ENCODE measurements around the gene ZBP1.

ZBP1 gene

DNA sequence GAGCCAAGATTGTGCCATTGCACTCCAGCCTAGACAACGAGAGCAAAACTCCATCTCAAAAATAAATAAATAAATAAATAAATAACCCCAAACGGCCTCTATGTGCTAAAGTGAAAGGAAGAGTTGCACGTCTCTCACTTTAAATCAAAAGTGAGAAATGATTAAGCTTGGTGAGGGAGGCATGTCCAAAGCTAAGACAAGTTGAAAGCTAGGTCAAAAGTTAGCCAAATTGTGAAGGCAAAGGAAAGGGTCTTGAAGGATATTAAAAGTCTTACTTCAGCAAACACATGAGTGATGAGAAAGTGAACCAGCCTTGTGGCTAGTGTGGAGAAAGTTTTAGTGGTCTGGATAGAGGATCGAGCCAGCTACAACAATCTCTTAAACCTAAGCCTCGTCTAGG is 14.3 kb downstream of the ZBP1 start:
- no peak overlapping the region for H3K4me3 ChIP-seq (ENCODE audit: low read length)
- H4K20me1 ChIP-seq (ENCODE audit: insufficient read depth, low read length), result no peaks in the 10 kb centered on the region
- H3K27ac ChIP-seq (ENCODE audit: low read length), result no peak overlapping the region
- H2AFZ ChIP-seq (ENCODE audit: low read length), result no peak overlapping the region
- no peaks in the 10 kb centered on the region for H3K27me3 ChIP-seq (replicated peaks; ENCODE audit: insufficient read depth, low read length)
- H3K9ac ChIP-seq (ENCODE audit: low read length), result no peak overlapping the region
- no peaks in the 10 kb centered on the region for H3K79me2 ChIP-seq (ENCODE audit: low read length)
- peaks cover 7% of the 10 kb centered on the region; the same call in 1 of the 2 replicates for H3K36me3 ChIP-seq (replicated peaks; ENCODE audit: insufficient read depth, low read length)
- no peaks in the 10 kb centered on the region for H3K4me1 ChIP-seq (ENCODE audit: low read length)
- no peaks in the 10 kb centered on the region for H3K9me3 ChIP-seq (replicated peaks; ENCODE audit: insufficient read depth, low read length)
- no peak overlapping the region for H3K4me2 ChIP-seq (ENCODE audit: low read depth, low read length)
- no peak for DNase-seq
- H3F3A ChIP-seq (ENCODE audit: insufficient read depth, low read length), result no peaks in the 10 kb centered on the region
- H3K9me2 ChIP-seq (replicated peaks; ENCODE audit: insufficient read depth, low read length), result no peaks in the 10 kb centered on the region
- TF ChIP-seq EZH2 (optimal IDR thresholded peaks at IDR 0.05; ENCODE audit: low read depth, low read length), result no peak
- TF ChIP-seq EZH2phosphoT487 (IDR thresholded peaks at IDR 0.05; ENCODE audit: low read length), result no peak
- TF ChIP-seq, protein P1, sequence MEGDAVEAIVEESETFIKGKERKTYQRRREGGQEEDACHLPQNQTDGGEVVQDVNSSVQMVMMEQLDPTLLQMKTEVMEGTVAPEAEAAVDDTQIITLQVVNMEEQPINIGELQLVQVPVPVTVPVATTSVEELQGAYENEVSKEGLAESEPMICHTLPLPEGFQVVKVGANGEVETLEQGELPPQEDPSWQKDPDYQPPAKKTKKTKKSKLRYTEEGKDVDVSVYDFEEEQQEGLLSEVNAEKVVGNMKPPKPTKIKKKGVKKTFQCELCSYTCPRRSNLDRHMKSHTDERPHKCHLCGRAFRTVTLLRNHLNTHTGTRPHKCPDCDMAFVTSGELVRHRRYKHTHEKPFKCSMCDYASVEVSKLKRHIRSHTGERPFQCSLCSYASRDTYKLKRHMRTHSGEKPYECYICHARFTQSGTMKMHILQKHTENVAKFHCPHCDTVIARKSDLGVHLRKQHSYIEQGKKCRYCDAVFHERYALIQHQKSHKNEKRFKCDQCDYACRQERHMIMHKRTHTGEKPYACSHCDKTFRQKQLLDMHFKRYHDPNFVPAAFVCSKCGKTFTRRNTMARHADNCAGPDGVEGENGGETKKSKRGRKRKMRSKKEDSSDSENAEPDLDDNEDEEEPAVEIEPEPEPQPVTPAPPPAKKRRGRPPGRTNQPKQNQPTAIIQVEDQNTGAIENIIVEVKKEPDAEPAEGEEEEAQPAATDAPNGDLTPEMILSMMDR (IDR thresholded peaks at IDR 0.05; ENCODE audit: low read length), result no peak

DNA sequence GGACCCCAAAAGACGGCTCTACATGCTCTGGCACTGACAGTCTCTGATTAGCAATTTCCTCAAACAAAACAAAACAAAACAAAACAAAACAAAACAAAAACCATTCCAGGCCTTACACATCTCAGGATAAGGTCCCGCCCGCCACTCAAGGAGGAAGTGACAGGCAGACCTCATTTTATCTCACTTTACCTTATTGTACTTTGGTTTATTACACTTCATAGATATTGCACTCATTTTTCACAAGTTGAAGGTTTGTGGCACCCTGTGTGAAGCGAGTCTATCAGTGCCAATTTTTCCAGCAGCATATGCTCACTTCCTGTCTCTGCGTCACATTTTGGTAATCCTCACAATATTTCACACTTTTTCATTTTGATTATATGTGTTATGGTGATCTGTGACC is 15.2 kb downstream of the ZBP1 start:
- H3K4me1 ChIP-seq (ENCODE audit: low read length), result no peaks in the 10 kb centered on the region
- no peaks in the 10 kb centered on the region for H4K20me1 ChIP-seq (ENCODE audit: insufficient read depth, low read length)
- no peak for DNase-seq

DNA sequence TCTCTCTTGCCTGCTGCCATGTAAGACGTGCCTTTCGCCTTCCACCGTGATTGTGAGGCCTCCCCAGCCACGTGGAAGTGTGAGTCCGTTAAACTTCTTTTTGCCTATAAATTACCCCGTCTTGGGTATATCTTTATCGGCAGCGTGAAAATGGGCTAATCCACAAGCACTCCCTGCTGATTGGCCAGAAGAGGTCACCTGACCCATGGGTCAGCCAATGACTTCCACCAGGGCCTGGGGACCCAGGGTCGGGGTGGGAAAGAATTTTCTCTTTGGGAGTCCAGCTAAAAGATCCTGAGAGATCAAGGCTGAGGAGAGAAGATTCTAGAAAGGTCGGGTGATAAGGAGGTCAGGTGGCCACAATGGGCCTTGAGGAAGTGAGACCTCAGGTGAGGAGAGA is 17.1 kb downstream of the ZBP1 start:
- Histone ChIP-seq H3K27me3 (replicated peaks; ENCODE audit: insufficient read depth, low read length) (no peaks in the 10 kb centered on the region), H3F3A (ENCODE audit: insufficient read depth, low read length) (no peaks in the 10 kb centered on the region), H3K4me3 (ENCODE audit: low read length) (no peak overlapping the region), H3K36me3 (replicated peaks; ENCODE audit: insufficient read depth, low read length) (peaks cover 7% of the 10 kb centered on the region; the same call in 1 of the 2 replicates), H3K9ac (ENCODE audit: low read length) (no peak overlapping the region), H2AFZ (ENCODE audit: low read length) (no peak overlapping the region), H3K79me2 (ENCODE audit: low read length) (no peaks in the 10 kb centered on the region), H3K27ac (ENCODE audit: low read length) (no peak overlapping the region), H3K4me2 (ENCODE audit: low read depth, low read length) (no peak overlapping the region), H3K4me1 (ENCODE audit: low read length) (no peaks in the 10 kb centered on the region), H3K9me3 (replicated peaks; ENCODE audit: insufficient read depth, low read length) (no peaks in the 10 kb centered on the region), H4K20me1 (ENCODE audit: insufficient read depth, low read length) (no peaks in the 10 kb centered on the region), H3K9me2 (replicated peaks; ENCODE audit: insufficient read depth, low read length) (no peaks in the 10 kb centered on the region)
- no peak for DNase-seq
- TF ChIP-seq EZH2 (optimal IDR thresholded peaks at IDR 0.05; ENCODE audit: low read depth, low read length), result no peak
- TF ChIP-seq, protein P1 (IDR thresholded peaks at IDR 0.05; ENCODE audit: low read length), result no peak
- TF ChIP-seq EZH2phosphoT487 (IDR thresholded peaks at IDR 0.05; ENCODE audit: low read length), result no peak

More for the DNA sequence above, 15.2 kb downstream of the ZBP1 start:
- H2AFZ ChIP-seq (ENCODE audit: low read length), result no peak overlapping the region
- no peaks in the 10 kb centered on the region for H3K79me2 ChIP-seq (ENCODE audit: low read length)
- H3K27me3 ChIP-seq (replicated peaks; ENCODE audit: insufficient read depth, low read length), result no peaks in the 10 kb centered on the region
- peaks cover 7% of the 10 kb centered on the region; the same call in 1 of the 2 replicates for H3K36me3 ChIP-seq (replicated peaks; ENCODE audit: insufficient read depth, low read length)
- no peaks in the 10 kb centered on the region for H3K9me3 ChIP-seq (replicated peaks; ENCODE audit: insufficient read depth, low read length)
- no peak overlapping the region for H3K4me3 ChIP-seq (ENCODE audit: low read length)
- no peak overlapping the region for H3K27ac ChIP-seq (ENCODE audit: low read length)
- H3K9me2 ChIP-seq (replicated peaks; ENCODE audit: insufficient read depth, low read length), result no peaks in the 10 kb centered on the region
- no peaks in the 10 kb centered on the region for H3F3A ChIP-seq (ENCODE audit: insufficient read depth, low read length)
- TF ChIP-seq, protein P1 (IDR thresholded peaks at IDR 0.05; ENCODE audit: low read length), result no peak
- no peak for TF ChIP-seq EZH2 (optimal IDR thresholded peaks at IDR 0.05; ENCODE audit: low read depth, low read length)
- TF ChIP-seq EZH2phosphoT487 (IDR thresholded peaks at IDR 0.05; ENCODE audit: low read length), result no peak
- no peak overlapping the region for H3K9ac ChIP-seq (ENCODE audit: low read length)
- H3K4me2 ChIP-seq (ENCODE audit: low read depth, low read length), result no peak overlapping the region
